GM23338 (cell line): ENCODE results near the gene DNASE1L2. TPM values are rescaled to one million over a fixed set of nuclear protein-coding genes. Genes with fewer than 3 reads are reported as not detected.

Experiments used
- ATAC-seq: fragments of 200-7000 bp; cut with Tn5 transposase; 3 replicates; pipeline ENCODE4 v1.9.1; 2020
- DNase-seq: peaks from one replicate; pipeline ENCODE4 v3.0.0-alpha.2; 2015; ENCODE audit warnings: low spot score
- H2AFZ ChIP-seq: fragments of 200-600 bp; sonication (generic); 2 replicates; pipeline ENCODE4 v1.8.0; 2016; ENCODE audit warnings: antibody characterized with exemption, mild to moderate bottlenecking, moderate library complexity
- H3F3A ChIP-seq: fragments of 200-600 bp; sonication (generic); replicated peaks from 2 replicates; pipeline ENCODE4 v1.8.0; 2017; ENCODE audit warnings: antibody characterized with exemption, mixed run types, low read depth
- H3K27ac ChIP-seq: fragments of 200-600 bp; sonication (generic); 2 replicates; pipeline ENCODE4 v1.6.1; 2016; ENCODE audit warnings: low read depth
- H3K27me3 ChIP-seq: fragments of 200-600 bp; sonication (generic); 2 replicates; pipeline ENCODE4 v1.8.0; 2016; ENCODE audit warnings: mild to moderate bottlenecking, mixed run types, moderate library complexity; ENCODE audit not compliant: insufficient read depth
- H3K36me3 ChIP-seq: fragments of 200-600 bp; sonication (generic); 2 replicates; pipeline ENCODE4 v1.8.0; 2016; ENCODE audit warnings: mild to moderate bottlenecking; ENCODE audit not compliant: insufficient read depth
- H3K4me1 ChIP-seq: fragments of 200-600 bp; sonication (generic); 2 replicates; pipeline ENCODE4 v1.8.0; 2016; ENCODE audit warnings: mild to moderate bottlenecking, moderate library complexity; ENCODE audit not compliant: insufficient read depth
- H3K4me2 ChIP-seq: fragments of 200-600 bp; sonication (generic); 2 replicates; pipeline ENCODE4 v1.7.1; 2017; ENCODE audit warnings: mixed run types
- H3K4me3 ChIP-seq: fragments of 200-600 bp; sonication (generic); 2 replicates; pipeline ENCODE4 v1.6.1; 2016; ENCODE audit warnings: mixed run types
- H3K79me2 ChIP-seq: fragments of 200-600 bp; sonication (generic); replicated peaks from 2 replicates; pipeline ENCODE4 v1.8.0; 2017; ENCODE audit warnings: mild to moderate bottlenecking; ENCODE audit not compliant: insufficient read depth
- H3K9me2 ChIP-seq: fragments of 200-600 bp; sonication (generic); 2 replicates; pipeline ENCODE4 v1.8.0; 2017; ENCODE audit not compliant: insufficient read depth
- H4K20me1 ChIP-seq: fragments of 200-600 bp; sonication (generic); replicated peaks from 2 replicates; pipeline ENCODE4 v1.8.0; 2017; ENCODE audit warnings: mild to moderate bottlenecking; ENCODE audit not compliant: insufficient read depth
- H3K27ac Mint-ChIP-seq: 2 replicates; pipeline ENCODE4 v1.8.0; 2020; ENCODE audit warnings: inconsistent platforms, mild to moderate bottlenecking, moderate library complexity, mixed read lengths
- H3K27me3 Mint-ChIP-seq: 3 replicates; pipeline ENCODE4 v1.8.0; 2022; ENCODE audit warnings: low read depth, mild to moderate bottlenecking, moderate library complexity, mixed read lengths, inconsistent platforms; ENCODE audit not compliant: insufficient read depth, poor library complexity
- H3K36me3 Mint-ChIP-seq: 3 replicates; pipeline ENCODE4 v1.8.0; 2021; ENCODE audit warnings: low read depth, mild to moderate bottlenecking, inconsistent platforms, moderate library complexity, mixed read lengths
- H3K4me1 Mint-ChIP-seq: 3 replicates; pipeline ENCODE4 v1.8.0; 2020; ENCODE audit warnings: mild to moderate bottlenecking, inconsistent platforms, mixed read lengths
- H3K4me3 Mint-ChIP-seq: 3 replicates; pipeline ENCODE4 v1.8.0; 2021; ENCODE audit warnings: moderate library complexity, mild to moderate bottlenecking, inconsistent platforms, mixed read lengths
- H3K9me3 Mint-ChIP-seq: 3 replicates; pipeline ENCODE4 v1.8.0; 2020; ENCODE audit warnings: moderate library complexity, mild to moderate bottlenecking, inconsistent platforms, mixed read lengths
- CREB1 ChIP-seq: fragments of 250-450 bp; sonication (Bioruptor Pico); IDR thresholded peaks from 2 replicates; pipeline ENCODE4 v1.5.0; 2020; ENCODE audit warnings: low read depth, mild to moderate bottlenecking, moderate library complexity
- EZH2 ChIP-seq: fragments of 200-600 bp; sonication (generic); IDR thresholded peaks from one replicate; pipeline ENCODE4 v1.8.0; 2017; ENCODE audit warnings: antibody characterized with exemption, mild to moderate bottlenecking, low read depth; ENCODE audit not compliant: unreplicated experiment
- EZH2phosphoT487 ChIP-seq: fragments of 200-600 bp; sonication (generic); IDR thresholded peaks from one replicate; pipeline ENCODE4 v1.8.1; 2018; ENCODE audit warnings: antibody characterized with exemption; ENCODE audit not compliant: unreplicated experiment
- JUNB ChIP-seq: IDR thresholded peaks from one replicate; pipeline ENCODE4 v1.6.1; 2016; ENCODE audit warnings: antibody characterized with exemption; ENCODE audit not compliant: unreplicated experiment
- NANOG ChIP-seq: IDR thresholded peaks from 2 replicates; pipeline ENCODE4 v1.6.1; 2016; ENCODE audit warnings: antibody characterized with exemption, borderline replicate concordance
- POLR2AphosphoS5 ChIP-seq: IDR thresholded peaks from 2 replicates; pipeline ENCODE4 v1.6.1; 2016; ENCODE audit warnings: antibody characterized with exemption, low read depth
- STAT1 ChIP-seq: IDR thresholded peaks from one replicate; pipeline ENCODE4 v1.6.1; 2016; ENCODE audit warnings: antibody characterized with exemption; ENCODE audit not compliant: unreplicated experiment
- ZNF331 ChIP-seq: fragments of 250-450 bp; sonication (Bioruptor Pico); IDR thresholded peaks from 2 replicates; pipeline ENCODE4 v1.5.0; 2020; ENCODE audit warnings: low read depth, mild to moderate bottlenecking, moderate library complexity
- polyA plus RNA-seq: library from polyadenylated mRNA; unstranded; fragments of >200 nt; fragmentation: Nextera tagmentation; extraction: Ambion mirVana; gene quantifications from 2 replicates; pipeline ENCODE4 v1.2.1, GENCODE V29; 2016
- total RNA-seq: library from RNA; depleted of rRNA; stranded (reverse); fragments of >200 nt; shearing (Covaris generic); gene quantifications from 2 replicates; pipeline ENCODE4 v1.2.3, GENCODE V29; 2014
- TF ChIP-seq, protein P1 (sequence below): fragments of 250-450 bp; sonication (Bioruptor Pico); IDR thresholded peaks from 2 replicates; pipeline ENCODE4 v1.5.0; 2020; ENCODE audit warnings: mild to moderate bottlenecking, moderate library complexity
- TF ChIP-seq, protein P2 (sequence below), 2 experiments: fragments of 200-600 bp in 1 of 2; sonication (generic) in 1 of 2; conservative IDR thresholded peaks; 2 replicates each; pipeline versions ENCODE4 v1.5.1 to v1.6.1; 2016 to 2017; ENCODE audit warnings: antibody characterized with exemption in 2 of 2, low read depth in 2 of 2, mild to moderate bottlenecking in 2 of 2, moderate library complexity in 1 of 2
- TF ChIP-seq, protein P3 (sequence below): IDR thresholded peaks from one replicate; pipeline ENCODE4 v1.6.1; 2018; ENCODE audit warnings: antibody characterized with exemption; ENCODE audit not compliant: unreplicated experiment
- TF ChIP-seq, protein P4 (sequence below): IDR thresholded peaks from 2 replicates; pipeline ENCODE4 v1.6.1; 2016; ENCODE audit warnings: antibody characterized with exemption

DNASE1L2 gene
- total and polyA plus RNA-seq, 2 experiments from 2014 or later: 0.23 TPM; not detected in 1

DNA sequence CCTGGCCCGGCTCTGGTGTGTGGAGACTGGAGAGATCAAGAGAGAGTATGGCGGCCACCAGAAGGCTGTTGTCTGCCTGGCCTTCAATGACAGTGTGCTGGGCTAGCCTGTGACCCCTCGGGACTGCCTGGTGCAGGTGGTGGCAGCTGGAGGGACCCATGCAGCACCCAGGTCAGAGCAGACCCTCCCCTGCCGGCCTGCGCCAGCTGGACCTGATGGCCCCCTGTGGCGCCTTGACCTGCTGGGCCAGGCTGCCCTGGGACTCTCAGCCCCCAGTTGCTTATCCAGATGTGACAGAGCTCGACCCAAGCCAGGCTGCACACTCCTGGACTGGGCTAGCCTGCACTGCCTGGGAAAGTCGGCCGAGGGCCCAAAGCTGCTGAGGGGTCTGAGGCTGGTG, 27.5 kb upstream of the DNASE1L2 start (continued):
- TF ChIP-seq CREB1 (CRISPR knock-in tag): no peak
- TF ChIP-seq JUNB: no peak

DNA sequence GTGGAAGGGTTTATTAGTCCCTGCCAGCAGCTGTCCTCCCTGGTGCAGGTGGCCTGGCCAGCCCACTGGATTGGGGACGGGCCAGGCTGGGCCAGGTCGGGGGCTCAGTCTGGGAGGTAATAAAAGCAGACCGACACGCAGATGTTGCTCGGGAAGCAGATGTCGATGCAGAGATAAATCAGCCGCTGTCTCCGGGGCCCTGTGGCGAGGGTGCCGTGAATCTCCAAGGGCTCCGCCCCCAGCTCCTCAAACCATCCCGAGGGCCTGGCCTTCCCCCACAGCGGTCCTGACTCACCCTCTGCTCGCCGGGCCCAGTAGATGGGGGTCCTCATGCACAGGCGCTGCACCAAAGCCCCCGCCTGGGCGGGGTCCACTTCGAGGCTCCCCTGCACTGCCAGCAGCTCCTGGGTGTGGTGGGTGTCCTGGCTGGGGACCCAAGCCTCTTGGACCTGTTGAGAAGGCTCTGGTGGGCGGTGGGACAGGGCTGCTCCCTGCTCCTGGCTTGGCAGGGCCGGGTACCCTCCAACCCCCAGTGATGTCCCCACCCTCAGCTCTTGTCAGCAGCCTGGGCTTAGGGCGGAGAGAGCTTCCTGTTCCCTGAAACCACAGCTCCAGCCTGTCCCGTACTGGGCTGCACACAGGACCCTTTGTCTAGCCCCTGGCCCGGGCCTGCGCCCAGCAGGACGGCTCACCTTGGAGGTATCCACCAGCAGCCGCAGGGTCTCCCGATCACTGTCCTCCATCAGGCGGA, 26.8 kb upstream of the DNASE1L2 start:
- peaks cover 29% of the 10 kb centered on the region; the same call in 1 of the 2 replicates for H3F3A ChIP-seq
- H3K36me3 Mint-ChIP-seq: peaks cover 35% of the 10 kb centered on the region
- peaks cover 21% of the 10 kb centered on the region for H3K27me3 Mint-ChIP-seq
- peaks cover 13% of the 10 kb centered on the region; the same call in 1 of the 2 replicates for H3K4me1 ChIP-seq
- no peak overlapping the region for H3K27ac ChIP-seq
- H3K9me2 ChIP-seq: no peaks in the 10 kb centered on the region
- H4K20me1 ChIP-seq: peaks cover 18% of the 10 kb centered on the region
- H3K27ac Mint-ChIP-seq: no peak overlapping the region
- H3K27me3 ChIP-seq: no peaks in the 10 kb centered on the region
- DNase-seq: no peak
- TF ChIP-seq EZH2 (no peak), JUNB (no peak), ZNF331 (CRISPR knock-in tag) (no peak), POLR2AphosphoS5 (no peak; the same call in 1 of the 2 replicates), NANOG (no peak), CREB1 (CRISPR knock-in tag) (no peak), EZH2phosphoT487 (no peak), STAT1 (no peak)
- TF ChIP-seq, protein P1, sequence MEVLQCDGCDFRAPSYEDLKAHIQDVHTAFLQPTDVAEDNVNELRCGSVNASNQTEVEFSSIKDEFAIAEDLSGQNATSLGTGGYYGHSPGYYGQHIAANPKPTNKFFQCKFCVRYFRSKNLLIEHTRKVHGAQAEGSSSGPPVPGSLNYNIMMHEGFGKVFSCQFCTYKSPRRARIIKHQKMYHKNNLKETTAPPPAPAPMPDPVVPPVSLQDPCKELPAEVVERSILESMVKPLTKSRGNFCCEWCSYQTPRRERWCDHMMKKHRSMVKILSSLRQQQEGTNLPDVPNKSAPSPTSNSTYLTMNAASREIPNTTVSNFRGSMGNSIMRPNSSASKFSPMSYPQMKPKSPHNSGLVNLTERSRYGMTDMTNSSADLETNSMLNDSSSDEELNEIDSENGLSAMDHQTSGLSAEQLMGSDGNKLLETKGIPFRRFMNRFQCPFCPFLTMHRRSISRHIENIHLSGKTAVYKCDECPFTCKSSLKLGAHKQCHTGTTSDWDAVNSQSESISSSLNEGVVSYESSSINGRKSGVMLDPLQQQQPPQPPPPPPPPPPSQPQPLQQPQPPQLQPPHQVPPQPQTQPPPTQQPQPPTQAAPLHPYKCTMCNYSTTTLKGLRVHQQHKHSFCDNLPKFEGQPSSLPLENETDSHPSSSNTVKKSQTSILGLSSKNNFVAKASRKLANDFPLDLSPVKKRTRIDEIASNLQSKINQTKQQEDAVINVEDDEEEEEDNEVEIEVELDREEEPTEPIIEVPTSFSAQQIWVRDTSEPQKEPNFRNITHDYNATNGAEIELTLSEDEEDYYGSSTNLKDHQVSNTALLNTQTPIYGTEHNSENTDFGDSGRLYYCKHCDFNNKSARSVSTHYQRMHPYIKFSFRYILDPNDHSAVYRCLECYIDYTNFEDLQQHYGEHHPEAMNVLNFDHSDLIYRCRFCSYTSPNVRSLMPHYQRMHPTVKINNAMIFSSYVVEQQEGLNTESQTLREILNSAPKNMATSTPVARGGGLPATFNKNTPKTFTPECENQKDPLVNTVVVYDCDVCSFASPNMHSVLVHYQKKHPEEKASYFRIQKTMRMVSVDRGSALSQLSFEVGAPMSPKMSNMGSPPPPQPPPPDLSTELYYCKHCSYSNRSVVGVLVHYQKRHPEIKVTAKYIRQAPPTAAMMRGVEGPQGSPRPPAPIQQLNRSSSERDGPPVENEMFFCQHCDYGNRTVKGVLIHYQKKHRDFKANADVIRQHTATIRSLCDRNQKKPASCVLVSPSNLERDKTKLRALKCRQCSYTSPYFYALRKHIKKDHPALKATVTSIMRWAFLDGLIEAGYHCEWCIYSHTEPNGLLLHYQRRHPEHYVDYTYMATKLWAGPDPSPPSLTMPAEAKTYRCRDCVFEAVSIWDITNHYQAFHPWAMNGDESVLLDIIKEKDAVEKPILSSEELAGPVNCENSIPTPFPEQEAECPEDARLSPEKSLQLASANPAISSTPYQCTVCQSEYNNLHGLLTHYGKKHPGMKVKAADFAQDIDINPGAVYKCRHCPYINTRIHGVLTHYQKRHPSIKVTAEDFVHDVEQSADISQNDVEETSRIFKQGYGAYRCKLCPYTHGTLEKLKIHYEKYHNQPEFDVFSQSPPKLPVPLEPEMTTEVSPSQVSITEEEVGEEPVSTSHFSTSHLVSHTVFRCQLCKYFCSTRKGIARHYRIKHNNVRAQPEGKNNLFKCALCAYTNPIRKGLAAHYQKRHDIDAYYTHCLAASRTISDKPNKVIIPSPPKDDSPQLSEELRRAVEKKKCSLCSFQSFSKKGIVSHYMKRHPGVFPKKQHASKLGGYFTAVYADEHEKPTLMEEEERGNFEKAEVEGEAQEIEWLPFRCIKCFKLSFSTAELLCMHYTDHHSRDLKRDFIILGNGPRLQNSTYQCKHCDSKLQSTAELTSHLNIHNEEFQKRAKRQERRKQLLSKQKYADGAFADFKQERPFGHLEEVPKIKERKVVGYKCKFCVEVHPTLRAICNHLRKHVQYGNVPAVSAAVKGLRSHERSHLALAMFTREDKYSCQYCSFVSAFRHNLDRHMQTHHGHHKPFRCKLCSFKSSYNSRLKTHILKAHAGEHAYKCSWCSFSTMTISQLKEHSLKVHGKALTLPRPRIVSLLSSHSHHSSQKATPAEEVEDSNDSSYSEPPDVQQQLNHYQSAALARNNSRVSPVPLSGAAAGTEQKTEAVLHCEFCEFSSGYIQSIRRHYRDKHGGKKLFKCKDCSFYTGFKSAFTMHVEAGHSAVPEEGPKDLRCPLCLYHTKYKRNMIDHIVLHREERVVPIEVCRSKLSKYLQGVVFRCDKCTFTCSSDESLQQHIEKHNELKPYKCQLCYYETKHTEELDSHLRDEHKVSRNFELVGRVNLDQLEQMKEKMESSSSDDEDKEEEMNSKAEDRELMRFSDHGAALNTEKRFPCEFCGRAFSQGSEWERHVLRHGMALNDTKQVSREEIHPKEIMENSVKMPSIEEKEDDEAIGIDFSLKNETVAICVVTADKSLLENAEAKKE (CRISPR knock-in tag): no peak
- TF ChIP-seq, protein P2, sequence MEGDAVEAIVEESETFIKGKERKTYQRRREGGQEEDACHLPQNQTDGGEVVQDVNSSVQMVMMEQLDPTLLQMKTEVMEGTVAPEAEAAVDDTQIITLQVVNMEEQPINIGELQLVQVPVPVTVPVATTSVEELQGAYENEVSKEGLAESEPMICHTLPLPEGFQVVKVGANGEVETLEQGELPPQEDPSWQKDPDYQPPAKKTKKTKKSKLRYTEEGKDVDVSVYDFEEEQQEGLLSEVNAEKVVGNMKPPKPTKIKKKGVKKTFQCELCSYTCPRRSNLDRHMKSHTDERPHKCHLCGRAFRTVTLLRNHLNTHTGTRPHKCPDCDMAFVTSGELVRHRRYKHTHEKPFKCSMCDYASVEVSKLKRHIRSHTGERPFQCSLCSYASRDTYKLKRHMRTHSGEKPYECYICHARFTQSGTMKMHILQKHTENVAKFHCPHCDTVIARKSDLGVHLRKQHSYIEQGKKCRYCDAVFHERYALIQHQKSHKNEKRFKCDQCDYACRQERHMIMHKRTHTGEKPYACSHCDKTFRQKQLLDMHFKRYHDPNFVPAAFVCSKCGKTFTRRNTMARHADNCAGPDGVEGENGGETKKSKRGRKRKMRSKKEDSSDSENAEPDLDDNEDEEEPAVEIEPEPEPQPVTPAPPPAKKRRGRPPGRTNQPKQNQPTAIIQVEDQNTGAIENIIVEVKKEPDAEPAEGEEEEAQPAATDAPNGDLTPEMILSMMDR (conservative IDR thresholded peaks at IDR 0.05; ENCODE audit: low read depth in 2 of 2): no peak
- TF ChIP-seq, protein P3, sequence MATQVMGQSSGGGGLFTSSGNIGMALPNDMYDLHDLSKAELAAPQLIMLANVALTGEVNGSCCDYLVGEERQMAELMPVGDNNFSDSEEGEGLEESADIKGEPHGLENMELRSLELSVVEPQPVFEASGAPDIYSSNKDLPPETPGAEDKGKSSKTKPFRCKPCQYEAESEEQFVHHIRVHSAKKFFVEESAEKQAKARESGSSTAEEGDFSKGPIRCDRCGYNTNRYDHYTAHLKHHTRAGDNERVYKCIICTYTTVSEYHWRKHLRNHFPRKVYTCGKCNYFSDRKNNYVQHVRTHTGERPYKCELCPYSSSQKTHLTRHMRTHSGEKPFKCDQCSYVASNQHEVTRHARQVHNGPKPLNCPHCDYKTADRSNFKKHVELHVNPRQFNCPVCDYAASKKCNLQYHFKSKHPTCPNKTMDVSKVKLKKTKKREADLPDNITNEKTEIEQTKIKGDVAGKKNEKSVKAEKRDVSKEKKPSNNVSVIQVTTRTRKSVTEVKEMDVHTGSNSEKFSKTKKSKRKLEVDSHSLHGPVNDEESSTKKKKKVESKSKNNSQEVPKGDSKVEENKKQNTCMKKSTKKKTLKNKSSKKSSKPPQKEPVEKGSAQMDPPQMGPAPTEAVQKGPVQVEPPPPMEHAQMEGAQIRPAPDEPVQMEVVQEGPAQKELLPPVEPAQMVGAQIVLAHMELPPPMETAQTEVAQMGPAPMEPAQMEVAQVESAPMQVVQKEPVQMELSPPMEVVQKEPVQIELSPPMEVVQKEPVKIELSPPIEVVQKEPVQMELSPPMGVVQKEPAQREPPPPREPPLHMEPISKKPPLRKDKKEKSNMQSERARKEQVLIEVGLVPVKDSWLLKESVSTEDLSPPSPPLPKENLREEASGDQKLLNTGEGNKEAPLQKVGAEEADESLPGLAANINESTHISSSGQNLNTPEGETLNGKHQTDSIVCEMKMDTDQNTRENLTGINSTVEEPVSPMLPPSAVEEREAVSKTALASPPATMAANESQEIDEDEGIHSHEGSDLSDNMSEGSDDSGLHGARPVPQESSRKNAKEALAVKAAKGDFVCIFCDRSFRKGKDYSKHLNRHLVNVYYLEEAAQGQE: no peak
- TF ChIP-seq, protein P4, sequence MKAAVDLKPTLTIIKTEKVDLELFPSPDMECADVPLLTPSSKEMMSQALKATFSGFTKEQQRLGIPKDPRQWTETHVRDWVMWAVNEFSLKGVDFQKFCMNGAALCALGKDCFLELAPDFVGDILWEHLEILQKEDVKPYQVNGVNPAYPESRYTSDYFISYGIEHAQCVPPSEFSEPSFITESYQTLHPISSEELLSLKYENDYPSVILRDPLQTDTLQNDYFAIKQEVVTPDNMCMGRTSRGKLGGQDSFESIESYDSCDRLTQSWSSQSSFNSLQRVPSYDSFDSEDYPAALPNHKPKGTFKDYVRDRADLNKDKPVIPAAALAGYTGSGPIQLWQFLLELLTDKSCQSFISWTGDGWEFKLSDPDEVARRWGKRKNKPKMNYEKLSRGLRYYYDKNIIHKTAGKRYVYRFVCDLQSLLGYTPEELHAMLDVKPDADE: no peak
- no peak for ATAC-seq
- no peak overlapping the region for H2AFZ ChIP-seq
- H3K4me1 Mint-ChIP-seq: peaks cover 29% of the 10 kb centered on the region
- H3K4me3 ChIP-seq: no peak overlapping the region
- peaks cover 16% of the 10 kb centered on the region for H3K79me2 ChIP-seq
- H3K4me3 Mint-ChIP-seq: no peak overlapping the region
- H3K36me3 ChIP-seq: 0 out of 2 replicates have a peak, but pooled peaks cover 5% of the 10 kb centered on the region
- no peaks in the 10 kb centered on the region for H3K9me3 Mint-ChIP-seq
- no peak overlapping the region for H3K4me2 ChIP-seq
